Suppressor macrophage treated with lipopolysaccharide for 4 hours (primary cell): ENCODE measurements around the gene MESD.

ENCODE experiments used
- DNase-seq: peaks from one replicate; pipeline ENCODE4 v3.0.0-alpha.2; 2020

MESD gene

DNA sequence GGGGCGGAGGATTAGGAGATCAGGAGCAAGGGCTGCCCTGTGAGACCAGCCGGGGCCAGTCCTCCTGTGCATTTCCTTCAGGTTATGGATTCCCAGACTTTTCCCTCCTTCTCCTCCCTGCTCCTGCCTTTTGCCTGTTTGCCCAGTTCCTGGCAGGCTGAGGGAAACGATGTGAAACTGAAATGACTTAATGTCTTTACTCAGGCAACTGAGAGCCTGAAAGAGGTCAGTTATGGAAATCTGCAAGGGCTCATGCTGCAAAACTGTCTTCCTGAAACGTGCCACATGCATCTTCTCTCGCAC lies 57.2 kb downstream of the MESD start:
- no peak for DNase-seq

DNA sequence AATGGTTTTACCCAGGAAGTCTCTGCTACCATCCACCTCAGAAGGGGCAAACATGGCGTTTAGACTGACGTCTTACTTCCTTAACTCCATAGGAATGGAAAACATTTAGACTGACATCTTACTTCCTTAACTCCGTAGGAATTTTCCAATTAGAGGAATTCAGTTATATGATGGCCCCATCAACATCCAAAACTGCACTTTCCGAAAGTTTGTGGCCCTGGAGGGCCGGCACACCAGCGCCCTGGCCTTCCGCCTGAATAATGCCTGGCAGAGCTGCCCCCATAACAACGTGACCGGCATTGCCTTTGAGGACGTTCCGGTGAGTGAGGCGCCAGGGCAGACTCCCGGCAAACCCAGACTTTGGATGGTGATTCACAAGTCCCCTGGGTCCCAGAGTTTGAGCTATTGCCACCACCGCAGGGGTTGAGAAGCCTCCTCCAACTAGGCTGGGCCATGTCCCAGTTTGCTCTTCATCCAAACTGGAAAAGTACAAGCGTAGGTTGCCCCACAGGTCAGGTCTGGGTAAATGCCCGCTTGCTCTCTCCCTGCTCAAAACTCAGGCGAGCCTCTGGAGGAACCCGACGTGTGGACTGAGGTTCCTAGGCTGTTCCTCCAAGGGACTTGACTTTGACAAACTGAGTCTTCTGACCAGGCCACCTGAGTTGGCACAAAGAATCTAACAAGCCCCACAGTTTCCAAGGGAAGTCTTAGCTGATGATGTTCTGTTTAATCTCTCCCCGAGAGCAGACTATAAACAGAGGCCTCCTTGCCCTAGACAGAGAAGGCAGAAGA lies 57.7 kb downstream of the MESD start:
- no peak for DNase-seq

DNA sequence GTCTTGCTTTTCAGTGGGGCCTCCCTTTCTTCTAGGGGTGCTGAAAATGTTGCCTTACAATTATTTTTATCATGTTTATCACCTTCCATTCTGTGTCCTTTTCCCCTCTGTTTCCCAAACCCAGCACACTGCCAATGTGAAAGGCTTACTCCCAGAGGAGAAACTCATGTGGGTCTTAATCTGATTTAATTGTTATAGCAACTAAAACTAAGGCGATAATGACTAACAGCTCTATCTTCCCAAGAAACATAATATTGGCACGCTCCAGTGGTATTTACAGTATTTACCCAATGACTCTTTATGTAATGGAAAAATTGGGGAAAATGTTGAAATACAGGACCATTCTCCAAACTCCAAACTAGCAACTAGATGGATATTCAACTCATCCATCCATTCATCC lies 58.4 kb downstream of the MESD start:
- DNase-seq = no peak

DNA sequence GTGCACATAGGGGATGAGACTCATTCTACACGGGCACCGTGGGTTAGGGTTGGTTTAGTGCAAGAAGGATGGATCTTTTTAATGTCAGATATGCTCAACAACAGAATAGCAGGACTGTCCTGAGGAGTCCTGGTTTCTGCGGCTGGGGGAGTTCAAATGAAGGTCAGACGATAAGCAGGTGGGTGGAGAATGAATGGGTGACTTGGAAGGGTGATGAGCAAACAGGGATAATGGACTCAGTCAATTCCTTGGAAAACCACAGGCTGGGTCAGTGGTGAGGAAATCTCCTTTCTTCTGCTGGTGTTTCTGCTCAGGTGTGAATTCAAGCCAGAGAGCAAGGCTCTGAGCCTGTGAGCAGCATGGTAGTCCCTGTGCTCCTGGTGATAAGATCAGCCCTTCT lies 59.9 kb downstream of the MESD start:
- no peak for DNase-seq

DNA sequence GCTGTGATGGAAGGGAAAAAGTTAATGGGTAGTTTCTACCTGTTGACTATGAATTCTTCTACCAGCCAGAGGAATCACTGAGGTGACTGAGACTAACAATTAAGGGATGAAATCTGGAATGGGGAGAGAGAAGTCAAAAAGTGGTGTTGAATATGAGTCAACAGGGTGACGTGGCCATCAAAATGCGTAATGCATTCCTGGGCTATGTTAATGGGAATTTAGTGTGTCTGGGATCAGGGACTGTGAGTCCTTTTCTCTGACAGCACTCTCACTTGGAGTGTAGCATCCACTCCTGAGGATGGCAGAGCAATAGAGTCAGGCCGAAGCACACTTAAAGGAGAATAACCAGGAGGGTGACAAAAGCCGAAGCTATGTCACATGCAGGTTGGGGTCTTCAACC lies 60.4 kb downstream of the MESD start:
- DNase-seq = no peak

DNA sequence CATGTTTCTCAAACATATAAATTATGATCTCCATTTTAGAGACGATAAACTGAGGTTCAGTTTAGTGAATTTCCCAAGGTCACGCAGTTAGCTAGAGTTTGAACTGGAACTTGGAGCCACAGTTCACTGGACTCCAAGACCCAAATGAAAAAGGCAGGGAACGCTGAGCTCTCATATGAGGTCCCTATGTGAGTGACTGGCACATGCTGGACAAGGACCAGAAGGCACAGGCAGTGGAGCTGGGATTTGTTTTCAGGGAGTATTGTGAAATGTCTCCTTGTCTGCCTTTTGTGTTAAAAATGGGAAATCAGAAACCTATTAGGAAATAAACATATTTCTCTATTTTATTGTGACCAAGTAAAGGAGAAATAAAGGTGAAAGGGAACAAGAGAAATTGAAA lies 63.5 kb downstream of the MESD start:
- DNase-seq = no peak

DNA sequence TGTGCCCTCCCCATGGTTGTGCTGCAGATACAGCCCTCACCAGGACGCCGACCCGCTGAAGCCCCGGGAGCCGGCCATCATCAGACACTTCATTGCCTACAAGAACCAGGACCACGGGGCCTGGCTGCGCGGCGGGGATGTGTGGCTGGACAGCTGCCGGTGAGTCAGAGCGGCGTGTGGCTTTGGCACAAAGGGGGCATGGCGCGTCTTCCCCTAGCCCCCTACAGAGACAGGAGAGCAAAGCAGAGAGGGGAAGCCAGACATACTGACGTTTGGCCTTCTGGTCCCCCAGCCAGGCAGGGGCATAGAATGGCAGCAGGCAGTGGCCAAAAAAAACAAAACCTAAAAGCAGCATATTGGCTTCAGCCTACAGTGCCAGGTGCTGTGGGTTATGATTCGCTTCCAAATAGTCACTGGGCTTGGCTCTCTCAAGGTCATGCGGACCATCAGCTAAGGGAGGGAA lies 64.0 kb downstream of the MESD start:
- no peak for DNase-seq

DNA sequence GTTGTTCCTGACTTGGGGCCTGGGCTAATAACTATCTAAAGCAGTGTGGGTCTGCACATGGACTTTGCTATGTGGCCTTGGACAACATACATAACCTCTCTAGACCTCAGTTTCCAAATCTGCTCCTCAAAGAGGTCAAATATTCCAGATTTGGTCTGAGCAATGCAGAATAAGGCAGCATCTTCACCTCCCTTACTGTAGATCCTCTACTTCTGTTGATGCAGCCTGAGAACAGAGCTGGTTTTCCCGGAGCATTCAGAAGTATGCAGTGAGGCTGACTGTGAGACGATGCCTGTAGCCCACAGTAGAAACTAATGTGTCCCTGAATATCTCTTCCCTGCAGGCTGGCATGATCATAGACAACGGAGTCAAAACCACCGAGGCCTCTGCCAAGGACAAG lies 65.3 kb downstream of the MESD start:
- no peak for DNase-seq

DNA sequence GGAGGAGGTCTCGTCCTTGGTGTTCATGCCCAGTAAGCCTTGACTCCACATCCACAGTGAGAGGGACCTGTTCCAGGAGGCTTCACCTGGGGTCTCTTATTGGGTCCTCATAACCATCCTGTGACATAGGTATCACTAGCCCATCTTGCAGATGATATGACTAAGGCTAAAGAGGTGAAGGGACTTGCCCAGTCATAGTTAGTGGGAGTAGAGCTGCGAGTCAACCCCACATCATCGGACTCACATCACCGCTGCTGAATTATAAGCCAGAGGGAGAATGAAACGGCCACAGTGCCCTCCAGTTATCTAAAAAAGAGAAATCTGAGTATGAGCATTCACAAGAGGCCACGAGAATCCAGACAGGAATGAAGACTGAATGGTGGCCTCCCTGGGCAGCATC lies 66.0 kb downstream of the MESD start:
- peak; percentile 12 for DNase-seq

DNA sequence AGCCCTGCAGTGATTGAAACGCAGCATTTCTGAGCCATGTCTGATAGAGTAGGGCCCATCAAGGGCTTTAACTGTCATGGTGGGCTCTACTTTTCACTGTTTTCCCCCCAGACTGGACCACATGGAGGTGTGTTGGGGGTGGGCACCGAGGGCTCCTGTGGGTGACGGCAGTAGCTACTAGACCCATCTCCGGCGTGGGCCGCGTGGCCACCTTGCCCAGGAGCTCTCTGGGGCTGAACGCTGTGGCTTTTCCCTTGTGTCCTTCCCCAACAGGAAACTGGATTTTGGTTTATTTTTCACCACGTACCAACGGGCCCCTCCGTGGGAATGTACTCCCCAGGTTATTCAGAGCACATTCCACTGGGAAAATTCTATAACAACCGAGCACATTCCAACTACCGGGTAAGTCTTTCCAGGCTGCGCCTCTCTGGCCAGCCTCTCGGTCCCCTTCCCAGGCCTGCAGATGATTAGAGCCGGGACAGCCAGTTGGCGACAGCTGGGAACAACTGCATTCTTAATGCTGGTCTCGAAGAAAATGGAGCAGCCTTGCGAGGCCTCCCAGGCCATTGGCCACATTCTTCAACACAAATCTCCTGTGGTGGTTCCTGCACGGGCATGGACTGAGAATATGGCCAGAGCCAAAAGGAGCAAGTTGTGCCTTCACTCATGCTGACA lies 67.7 kb downstream of the MESD start:
- DNase-seq = no peak

DNA sequence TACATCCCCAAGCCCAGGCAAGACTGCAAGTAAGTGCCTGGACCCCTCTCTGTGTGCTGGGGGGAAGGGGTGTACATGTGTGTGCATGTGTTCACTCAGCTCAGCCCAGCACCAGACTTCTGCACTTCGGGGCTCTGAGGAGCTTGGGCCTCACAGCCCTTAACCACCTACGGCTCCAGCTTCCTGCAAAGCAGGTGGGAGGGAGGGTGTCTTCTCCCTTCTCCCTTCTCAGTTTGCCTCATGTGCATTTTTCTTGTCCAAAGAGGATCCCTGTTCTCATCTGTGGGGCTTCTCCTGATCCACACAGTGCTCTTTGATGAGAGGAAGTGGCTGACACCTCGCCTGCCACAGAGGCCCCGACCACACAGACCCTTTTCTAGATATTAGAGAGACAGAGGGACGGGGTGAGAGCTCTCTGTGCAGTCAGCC lies 69.3 kb downstream of the MESD start:
- no peak for DNase-seq

DNA sequence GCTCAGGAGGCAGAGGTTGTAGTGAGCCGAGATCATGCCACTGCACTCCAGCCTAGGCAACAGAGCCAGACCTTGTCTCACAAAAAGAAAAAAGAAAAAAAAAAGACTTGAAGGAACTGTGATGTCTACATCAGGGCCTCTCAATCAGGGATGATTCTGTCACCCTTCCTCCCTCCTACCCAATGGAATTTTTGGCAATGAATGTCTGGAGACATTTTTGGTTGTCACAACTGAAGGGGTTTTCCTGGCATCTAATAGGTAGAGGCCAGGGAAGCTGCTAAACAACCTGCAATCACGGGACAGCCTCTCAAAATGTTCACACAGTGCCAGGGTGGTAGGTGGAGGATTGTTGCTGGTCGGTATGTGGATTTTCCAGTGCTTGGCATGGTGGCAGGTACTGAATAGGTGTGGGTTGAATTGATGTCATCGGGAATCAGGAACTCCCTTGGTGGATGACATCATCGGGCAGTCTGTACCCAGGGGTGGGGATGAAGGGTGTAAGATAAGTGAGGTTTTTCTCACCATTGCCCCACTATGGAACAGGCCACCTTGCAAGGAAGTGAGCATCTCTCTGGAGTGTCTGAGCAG lies 71.3 kb downstream of the MESD start:
- peak; percentile 18 for DNase-seq

DNA sequence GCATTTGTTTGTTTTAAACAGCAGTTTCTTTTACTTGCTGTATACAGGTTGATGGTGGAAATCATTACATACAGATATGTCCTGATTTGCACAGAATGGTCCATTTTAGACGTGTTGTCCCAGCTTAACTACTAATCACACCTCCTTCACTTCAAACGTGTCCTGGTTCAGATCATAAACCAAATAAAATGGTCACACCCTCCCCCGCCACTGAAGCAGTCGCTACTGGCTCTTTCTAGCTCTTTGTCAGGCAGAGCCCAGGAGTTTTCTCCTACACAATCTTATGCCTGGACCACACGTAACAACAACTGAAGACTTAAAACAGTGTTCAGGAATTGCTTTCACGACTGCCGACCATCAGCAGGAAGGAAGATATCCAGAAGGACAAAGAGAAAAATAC lies 73.6 kb downstream of the MESD start:
- no peak for DNase-seq

DNA sequence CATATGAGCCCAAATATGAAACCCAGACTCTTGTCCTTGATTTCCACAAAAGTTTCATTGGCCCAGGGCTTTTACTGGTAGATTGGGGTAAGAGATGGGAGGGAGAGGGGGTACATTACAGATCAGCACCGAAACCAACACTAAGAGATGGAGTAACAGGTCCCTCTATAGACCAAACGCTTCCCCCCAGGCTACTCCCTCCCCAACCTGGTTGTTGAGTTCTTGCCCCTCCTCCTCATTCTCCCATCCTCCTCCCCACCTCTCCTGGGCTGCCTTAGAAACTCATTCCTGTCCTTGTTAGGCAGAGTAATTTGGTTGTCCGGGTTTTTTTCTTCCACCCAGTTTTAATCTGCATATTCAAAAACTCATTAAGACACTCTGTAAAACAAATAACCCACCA lies 74.1 kb downstream of the MESD start:
- no peak for DNase-seq

DNA sequence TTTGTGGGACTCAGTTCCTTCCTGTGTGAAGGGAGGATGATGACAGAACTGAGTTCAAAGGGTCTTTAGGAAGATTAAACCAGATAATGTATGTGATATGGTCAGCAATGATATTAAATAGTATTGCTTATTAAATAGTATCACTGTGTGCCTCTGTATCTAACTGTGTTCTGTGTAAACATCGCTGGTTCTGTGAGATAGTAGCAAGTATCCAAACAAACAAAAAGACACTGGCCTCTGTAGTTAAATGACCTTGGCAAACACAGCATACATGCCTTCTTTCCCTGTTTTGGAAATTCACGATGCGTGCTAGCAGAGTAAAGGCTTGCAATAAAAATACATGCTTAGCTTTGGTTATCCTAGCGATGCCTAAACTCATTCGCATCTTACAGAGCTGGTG lies 76.1 kb downstream of the MESD start:
- no peak for DNase-seq

DNA sequence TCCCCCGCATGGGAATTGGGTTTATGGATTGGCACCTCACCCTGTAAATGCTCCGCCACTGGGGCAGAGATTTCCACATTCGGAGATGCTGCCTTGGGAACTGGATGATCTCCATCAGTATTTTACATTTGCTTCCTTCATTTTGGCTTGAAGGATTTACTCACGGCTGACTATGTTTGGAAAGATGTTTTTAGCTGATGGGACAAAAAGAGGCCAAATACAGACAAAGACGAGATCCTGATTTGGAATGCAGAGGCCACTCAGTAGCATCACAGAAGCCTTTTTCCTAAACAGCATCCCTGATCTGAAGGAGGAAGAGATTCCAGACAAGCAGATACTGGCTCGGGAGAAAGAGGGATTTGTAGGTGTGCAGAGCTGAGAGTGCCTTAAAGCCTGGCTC lies 76.9 kb downstream of the MESD start:
- no peak for DNase-seq

DNA sequence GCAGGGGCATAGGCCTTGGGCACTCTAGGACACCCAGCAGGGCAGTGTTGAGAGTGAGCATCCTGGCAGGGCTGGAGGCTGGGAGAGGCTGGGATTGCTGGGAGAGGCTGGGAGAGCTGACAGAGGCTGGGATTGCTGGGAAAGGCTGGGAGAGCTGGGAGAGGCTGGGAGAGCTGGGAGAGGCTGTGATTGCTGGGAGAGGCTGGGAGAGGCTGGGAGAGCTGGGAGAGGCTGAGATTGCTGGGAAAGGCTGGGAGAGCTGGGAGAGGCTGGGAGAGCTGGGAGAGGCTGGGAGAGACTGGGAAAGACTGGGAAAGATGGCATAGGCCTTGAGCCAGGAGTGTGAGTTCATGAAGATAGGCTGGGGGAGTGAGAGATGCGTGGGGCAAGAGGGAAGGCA lies 77.8 kb downstream of the MESD start:
- no peak for DNase-seq

DNA sequence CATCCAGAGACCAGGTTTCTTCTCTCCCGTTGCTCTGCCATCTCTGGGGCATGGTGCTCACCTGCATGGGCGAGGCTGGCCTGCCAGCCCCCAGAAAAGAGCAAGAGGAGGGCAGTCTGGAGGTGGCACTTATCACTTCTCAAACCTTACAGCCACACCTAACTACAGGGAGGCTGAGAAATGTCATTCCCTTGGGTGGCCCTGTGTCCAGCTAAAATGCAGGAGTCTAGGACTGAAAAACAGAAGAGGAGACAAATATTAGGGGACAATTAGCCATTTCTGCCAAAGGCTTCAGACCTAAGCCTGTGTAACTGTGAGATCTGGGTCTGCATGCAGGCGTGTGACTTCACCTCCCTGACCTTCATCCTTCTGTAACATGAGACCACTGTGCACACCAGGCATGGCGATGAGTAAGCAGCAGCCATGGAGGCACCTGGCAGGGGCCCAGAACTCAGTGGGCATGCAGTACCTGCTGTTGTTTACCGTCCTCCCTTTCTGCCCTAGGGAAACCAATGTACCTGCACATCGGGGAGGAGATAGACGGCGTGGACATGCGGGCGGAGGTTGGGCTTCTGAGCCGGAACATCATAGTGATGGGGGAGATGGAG lies 83.4 kb downstream of the MESD start:
- no peak for DNase-seq

DNA sequence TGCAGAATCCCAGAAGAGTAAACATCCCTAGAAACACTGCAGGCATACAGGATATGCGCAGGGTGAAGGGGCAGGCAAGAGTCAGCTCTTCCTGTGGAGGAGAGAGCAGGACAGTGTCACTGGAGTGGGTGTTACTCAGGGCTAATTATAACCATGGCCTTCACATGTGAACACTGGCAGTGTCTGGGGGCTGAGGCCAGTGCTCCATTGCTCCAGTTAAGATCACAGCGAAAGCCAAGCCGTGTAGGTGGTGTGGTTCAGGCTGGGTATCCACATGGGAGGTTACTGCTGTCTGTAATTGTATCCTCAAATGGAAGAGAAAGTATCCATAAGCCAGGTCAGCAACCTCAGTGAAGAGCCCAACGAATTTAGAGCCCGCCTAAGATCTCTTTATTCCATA lies 84.6 kb downstream of the MESD start:
- no peak for DNase-seq

DNA sequence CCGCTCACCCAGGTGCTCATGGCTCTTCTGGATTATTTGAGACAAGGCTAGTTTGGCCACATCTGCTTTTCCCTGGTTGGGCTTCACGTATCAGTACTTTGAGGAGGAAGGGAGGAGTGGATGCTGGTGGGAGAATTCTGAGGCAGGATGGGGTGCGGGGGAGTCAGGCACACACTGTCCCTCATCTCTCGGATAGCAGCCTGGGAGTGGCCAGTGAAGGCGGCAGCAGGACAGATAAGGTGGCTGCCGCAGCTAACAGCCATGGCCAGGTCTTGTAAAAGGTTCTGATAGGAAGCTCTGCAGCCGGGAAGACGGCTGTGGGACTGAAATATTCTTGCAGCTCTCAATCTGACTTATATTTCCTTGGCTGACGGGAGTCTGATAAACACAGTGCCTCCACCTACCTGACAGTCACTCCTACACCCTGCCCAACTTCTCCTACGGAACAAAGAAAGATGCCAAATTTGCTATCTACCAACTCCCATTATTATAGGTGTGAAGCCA lies 87.3 kb downstream of the MESD start:
- DNase-seq = no peak

DNA sequence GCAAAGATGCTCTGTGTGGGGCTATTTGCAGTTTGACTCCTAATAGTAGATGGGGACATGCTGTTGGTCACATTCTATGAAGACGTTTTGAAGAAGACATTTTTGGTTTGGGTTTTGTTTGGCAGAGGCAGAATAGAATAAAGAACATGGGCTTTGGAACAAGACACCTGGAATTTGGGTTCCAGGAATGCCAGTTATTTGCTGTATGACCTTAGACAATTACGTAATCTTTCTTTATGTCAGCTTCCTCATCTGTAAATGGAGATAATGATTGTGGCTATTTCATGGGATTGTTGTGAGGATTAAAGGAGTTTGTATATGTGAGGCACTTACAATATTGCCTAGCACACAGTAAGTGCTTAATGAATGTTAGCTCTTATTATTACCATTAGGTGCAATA lies 91.6 kb downstream of the MESD start:
- DNase-seq = no peak
